GM19452 (cell line): Measurements from ENCODE around the gene SLC25A44.

ENCODE experiments used
- ATAC-seq: cut with Tn5 transposase; IDR thresholded peaks from one replicate; pipeline ENCODE4 v1.9.1; 2021; ENCODE audit not compliant: unreplicated experiment

The SLC25A44 gene

DNA sequence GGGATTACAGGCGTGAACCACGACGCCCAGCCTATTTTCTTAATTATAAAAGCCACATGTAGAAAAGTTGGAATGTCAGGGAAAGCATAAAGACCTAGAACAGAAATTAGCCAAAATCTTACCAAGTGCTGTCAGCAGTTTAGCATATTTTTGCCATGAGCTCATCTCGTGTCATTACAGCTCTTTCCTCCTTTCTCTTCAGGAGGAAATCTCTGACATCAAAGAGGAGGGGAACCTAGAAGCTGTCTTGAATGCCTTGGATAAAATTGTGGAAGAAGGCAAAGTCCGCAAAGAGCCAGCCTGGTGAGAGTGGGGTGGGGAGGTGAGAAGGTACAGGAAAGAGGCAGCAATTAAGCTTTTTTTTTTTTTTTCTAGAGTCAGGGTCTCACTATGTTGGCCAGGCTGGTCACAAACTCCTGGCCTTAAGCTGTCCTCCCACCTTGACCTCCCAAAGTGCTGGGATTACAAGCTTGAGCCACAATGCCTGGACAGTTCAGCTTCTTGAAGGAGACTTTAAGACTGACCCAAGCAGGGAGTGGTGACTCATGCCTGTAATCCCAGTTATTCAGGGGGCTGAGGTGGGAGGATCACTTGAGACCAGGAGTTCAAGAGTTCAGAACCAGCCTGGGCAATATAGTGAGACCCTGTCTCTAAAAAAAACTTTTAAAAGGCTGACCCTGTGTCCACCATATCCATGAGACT lies 39.7 kb downstream of the SLC25A44 start:
- no peak for ATAC-seq

DNA sequence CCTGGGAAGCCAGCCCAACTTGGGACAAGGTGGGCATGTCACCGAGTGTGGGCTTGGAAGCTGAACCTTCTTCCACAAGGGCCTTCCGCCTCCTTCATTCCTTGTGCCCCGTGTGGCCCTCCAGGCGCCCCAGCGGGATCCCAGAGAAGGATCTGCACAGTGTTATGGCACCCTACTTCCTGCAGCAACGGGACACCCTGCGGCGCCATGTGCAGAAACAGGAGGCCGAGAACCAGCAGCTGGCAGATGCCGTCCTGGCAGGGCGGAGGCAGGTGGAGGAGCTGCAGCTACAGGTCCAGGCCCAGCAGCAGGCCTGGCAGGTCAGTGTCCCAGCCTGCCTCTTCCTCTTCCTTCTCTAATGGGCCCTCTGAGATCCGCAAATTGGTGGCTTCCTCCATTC lies 42.3 kb downstream of the SLC25A44 start:
- no peak for ATAC-seq

DNA sequence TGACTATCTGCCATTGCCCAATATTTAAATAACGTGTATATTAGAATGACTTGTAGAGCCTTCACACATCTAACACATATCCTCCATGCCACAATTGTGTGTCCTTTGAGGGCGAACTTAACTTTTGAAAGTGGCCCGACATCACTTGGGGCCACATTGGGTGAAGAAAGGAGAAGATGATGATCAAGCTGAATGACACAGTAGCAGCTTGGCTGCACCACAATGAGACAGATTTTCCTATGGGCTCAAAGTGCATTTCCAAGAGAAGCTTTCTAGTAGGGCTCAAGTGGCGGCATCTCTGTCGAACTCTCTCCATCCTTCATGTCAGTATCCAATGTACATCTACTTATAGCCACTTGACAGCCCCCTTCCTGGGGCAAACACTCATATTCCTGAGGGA lies 44.3 kb downstream of the SLC25A44 start:
- ATAC-seq: no peak

DNA sequence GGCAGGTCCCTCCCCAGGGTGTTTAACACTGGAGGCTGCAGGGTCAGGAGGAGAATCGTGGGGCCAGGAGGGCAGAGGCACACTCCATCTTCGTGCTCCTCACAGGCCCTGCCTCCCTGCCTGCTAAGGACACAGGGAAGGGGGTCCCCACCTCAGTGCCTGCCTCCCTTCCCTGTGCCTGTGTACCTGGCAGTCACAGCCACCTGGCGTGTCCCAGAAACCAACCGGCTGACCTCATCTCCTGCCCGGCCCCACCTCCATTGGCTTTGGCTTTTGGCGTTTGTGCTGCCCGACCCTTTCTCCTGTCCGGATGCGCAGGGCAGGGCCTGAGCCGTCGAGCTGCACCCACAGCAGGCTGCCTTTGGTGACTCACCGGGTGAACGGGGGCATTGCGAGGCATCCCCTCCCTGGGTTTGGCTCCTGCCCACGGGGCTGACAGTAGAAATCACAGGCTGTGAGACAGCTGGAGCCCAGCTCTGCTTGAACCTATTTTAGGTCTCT lies 47.5 kb downstream of the SLC25A44 start:
- no peak for ATAC-seq

DNA sequence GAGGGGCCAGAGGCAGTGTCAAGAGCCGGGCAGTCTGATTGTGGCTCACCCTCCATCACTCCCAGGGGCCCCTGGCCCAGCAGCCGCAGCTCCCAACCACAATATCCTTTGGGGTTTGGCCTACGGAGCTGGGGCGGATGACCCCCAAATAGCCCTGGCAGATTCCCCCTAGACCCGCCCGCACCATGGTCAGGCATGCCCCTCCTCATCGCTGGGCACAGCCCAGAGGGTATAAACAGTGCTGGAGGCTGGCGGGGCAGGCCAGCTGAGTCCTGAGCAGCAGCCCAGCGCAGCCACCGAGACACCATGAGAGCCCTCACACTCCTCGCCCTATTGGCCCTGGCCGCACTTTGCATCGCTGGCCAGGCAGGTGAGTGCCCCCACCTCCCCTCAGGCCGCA lies 48.0 kb downstream of the SLC25A44 start, which contains the start of gene BGLAP:
Gene BGLAP (plus strand): TSS at position 259 of the 400 bp plus-strand sequence. CDS start 48 bp downstream, at position 307.
- no peak for ATAC-seq

DNA sequence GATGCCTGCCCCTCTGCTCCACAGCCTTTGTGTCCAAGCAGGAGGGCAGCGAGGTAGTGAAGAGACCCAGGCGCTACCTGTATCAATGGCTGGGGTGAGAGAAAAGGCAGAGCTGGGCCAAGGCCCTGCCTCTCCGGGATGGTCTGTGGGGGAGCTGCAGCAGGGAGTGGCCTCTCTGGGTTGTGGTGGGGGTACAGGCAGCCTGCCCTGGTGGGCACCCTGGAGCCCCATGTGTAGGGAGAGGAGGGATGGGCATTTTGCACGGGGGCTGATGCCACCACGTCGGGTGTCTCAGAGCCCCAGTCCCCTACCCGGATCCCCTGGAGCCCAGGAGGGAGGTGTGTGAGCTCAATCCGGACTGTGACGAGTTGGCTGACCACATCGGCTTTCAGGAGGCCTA lies 48.8 kb downstream of the SLC25A44 start:
- no peak for ATAC-seq

DNA sequence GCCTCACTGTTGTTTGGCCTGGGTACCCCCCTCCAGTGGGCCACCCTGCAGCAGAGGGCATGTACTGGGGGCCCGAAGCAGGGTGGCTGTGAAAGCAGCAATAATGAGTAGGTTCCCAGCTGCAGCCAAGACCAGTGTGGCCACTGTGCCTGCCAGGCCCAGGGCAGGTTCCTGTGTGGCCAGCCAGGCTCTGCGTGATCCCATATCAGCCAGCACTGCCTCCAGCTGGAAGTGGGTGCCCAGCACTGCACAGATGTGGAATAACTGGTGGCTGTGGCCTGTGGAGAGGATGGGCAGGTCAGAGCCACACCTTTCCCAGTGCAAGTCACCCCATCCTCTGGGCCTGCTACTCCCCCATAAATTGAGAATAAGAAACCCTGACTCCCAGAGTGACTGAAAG lies 50.2 kb downstream of the SLC25A44 start:
- ATAC-seq: no peak

DNA sequence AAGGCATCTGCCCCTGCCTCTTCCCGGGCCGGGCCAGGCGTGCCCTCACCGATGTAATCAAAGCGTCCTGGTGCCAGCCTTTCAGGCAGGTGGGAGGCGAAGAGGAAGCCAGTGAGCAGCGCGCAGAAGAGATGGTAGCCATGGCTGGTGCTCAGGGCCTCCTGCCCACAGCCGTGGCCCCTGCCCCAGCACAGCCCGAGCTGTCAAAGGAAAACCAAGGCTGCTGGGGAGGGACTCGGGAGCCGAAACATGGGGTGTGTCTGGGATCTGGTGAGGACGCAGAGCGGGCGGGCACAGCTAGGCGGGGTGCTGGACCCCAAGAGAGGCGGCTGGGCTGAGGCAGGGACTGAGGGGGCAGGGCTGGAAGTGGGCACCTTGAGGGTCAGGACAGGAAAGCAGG lies 50.8 kb downstream of the SLC25A44 start:
- ATAC-seq: no peak

DNA sequence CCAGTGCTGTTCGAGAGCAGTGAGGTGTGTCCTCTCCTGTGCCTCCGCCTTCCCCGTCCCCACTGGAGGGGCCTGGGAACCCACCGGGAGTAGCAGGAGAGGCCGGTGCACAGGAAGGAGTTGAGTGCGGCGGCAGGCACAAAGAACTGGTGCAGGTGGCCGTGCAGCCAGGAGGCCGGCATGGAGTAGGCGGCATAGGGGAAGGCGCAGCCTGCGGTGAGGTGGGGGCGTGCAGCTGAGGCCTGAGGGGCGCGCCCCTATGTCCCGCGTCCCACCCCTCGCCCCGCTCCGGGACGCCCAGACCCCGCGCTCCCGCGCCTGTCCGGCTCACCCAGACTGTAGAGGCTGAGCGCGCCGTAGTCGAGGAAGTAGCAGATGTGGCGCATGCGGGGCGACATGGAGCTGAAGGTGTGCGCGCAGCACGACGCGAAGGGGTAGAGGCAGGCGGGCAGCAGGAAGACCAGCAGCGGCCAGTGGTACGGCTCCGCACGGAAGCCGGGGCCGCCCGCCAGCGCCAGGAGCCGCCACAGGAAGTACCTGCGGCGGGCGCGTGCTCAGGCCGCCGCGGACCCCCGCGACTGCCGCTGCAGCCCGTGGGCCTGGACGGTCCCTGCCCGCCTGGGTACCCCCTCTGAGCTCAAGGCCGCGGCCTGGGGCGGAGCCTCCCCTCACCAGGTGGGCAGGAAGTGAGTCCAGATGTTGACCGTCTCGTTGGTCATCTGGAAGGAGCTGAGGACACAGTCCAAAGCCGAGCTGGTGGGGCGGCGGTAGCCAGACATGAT lies 51.7 kb downstream of the SLC25A44 start:
- ATAC-seq: no peak

DNA sequence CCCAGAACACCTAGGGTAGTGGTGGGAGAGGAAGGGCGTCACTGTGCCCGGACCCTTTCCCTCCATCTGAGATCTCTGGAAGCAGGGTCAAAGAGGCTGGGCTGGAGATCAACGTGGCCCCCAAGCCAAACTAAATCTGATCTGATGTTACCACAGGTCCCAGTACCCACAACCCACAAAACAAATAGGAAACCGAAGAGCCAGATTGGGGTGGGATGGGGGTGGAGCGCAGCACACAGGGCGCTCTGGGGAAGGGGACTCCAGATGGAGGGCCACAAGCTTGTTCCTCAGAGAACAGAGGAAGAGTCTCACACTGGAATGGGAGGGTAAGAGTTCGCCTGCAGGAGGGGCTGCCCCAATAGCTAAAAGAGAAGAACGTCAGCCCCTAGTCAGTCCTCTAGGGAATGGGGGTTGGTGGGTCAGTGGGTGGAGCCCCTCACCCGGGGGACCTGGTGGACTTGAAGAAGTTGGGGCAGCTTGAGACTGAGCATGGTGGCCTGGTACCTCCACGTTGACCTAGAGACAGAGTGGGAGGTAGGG lies 52.4 kb downstream of the SLC25A44 start:
- no peak for ATAC-seq

DNA sequence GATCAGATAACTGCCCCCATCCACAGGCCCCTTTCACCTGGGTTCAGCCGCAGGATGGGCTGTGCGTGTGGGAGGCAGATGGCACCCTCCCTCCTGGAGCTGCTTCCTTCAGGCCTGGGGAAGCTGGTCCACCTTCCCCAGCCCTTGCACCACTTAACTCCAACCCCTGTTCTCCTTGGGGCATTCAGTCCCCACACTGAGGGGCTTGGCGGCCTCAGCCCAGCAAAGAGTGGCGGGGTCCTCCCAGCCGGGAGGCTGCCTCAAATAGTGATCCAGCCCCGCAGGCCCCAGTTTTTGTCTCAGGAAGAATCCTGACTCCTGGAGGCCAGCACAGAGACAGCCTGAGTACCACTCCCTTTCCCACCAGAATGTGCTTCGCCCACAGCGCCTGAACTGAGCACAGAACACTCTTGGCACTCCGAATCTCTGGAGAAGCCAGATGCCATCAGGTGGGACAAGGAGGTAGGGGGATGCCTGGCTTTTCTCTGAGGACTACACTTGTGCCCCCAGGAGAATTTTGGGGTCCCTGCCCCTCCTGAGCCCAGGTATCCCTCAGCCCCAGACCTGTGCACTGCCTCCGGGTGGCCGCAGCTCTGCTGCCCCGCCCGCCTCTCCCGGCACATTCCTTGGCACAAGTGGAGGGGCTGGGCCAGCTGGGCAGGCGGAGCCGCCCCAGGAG lies 53.0 kb downstream of the SLC25A44 start:
- ATAC-seq: no peak

DNA sequence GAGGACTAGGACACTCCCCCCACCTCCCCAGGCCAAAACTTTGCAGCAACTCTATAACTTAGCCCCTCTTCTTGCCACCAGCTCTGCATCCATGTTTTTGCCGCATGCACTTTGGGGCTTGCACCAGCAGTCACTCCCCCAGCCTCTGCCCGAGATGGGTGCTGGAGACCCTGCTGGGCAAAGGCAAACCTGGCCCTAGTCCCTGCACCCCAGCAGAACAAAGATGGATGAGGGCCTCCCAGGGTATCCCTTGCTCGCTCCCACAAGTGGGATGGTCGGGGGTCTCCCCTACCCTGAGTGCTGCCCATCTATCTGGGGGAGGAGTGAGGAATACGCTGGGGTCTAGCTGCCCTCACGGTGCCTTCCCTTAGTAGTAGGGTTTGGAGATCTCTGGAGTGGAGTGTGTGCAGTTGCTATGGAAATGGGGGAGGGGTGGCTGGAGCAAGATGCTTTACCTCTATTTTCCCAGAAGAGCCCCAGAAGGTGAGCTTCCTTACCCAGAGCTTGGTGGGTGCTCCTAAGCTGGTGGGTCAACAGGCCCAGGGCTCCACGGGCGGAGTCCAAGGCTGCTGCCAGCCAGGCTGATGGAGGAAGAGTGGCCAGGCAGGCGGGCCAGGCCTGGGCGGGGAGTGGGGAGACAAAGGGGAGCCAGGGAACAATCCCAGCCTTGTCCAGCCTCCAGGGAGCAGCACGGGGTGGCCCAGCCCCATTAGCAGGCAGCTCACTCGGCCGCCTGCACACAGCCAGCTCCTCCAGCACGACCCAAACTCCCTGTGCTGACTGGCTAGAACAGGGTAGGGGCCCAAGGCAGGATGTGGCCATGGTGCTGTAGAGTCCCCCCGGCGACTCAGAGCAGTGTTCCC lies 53.8 kb downstream of the SLC25A44 start, which contains the start of gene PAQR6:
Gene PAQR6 (minus strand): TSS at position 597 of the 863 bp plus-strand sequence. CDS start 1,325 bp downstream, outside the sequence.
- no peak for ATAC-seq

DNA sequence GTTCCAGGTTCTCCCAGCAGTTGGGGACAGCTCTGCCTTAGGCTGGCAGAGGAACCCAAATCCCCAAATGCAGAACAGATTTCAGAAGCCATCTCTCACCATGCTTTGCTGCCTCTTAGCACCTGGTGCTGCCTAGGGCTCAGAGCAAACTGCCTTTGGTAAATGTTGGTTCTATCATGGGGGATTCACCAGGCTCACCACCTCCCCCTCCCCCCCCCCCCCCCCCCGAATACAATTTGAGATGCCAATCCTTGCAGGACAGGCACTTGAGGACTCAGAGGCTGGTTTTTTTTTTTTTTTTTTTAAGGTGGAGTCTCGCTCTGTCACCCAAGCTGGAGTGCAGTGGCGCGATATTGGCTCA lies 54.4 kb downstream of the SLC25A44 start:
- ATAC-seq: no peak

DNA sequence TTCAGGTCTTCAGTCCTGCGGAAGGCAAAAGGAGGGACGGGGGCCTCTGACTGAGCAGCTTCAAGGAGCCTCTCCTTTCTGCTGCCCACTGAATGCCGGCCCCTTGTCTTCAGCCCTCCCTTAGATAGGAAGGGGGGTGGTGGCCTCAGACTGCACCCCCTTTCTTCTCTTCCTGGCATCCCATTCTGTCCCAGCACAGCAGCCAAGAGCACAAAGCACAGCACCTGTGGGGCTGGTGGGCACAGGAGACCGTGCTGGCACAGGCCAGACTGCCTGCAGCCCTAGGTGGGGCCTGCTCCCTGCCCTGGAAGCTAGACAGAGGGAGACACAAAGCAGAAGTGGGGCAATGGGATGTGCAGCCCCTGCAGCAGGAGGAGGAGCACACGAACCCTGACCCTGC lies 55.7 kb downstream of the SLC25A44 start:
- no peak for ATAC-seq

DNA sequence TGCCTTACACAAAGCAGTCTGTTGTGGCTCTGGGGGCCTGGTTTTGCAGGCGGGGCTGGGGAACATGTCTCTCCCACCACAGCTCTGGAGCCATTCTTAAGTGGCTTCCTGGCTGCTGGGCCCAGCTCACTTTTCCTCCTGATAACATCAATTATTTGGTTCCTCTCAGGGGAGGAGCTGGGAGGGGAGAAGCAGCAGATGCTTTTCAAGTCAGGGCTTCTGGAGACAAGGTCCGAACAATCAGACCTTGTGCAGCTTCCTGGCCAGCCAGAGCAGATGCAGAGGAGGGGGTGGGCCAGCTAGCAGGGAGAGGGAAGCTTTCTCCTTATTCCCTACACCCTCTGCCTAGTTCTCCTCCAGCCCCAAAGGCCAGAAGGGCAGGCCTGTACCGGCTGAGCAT lies 57.6 kb downstream of the SLC25A44 start:
- ATAC-seq: no peak

DNA sequence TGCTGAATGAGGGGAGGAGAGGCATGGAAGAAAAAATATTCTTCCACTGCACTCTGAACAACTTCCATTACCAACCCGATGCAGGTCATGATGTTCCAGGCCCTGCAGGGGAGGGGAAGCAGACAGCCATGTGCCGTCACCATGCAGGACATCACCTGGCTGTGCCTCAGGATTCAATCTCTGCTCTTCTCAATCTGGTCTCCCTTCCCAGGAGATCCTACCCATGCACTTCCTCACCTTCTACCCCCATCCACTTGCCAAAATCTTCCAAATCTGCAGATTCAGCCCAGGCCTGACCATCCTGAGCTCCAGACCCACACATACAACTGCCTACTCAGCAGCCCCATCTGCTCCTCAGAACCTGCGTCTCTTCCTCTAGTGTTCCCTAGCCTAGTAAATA lies 59.7 kb downstream of the SLC25A44 start:
- no peak for ATAC-seq

DNA sequence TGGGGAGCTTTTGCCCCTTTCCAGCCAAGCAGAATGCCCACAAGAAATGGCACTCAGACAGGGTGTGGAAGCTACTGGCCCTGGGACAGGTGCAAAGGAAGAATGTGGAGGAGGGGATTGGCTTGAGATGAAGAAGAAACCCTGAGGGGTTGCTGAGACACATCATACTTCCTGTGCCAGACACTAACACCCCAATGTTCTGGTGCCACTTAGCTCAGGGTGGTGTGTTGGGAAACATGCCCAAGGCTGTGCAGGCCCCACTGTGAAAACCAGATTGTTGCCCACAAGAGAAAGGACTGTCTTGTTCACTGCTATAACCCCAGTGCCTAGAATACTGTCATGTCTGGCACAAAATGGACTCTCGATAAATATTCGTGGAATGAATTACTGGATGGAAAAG lies 63.8 kb downstream of the SLC25A44 start:
- ATAC-seq: no peak

DNA sequence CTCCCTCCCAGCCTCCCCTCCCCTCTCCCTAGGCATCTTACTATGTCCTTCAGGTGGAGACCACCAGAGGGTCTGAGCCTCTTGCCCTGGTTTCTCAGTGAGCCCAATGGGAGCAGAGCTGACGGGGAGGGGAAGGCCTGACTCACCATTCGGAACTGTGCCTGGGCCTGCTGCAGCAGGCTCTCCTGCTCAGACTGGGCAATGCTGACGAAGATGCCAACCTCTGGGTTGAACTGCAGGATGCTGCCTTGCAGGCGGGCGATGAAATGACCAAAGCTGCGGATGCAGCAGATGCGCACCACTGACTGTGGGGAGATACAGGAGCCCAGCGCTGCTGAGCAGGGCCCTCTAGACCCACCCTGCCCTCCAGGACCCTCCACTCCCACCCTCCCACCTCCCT lies 65.0 kb downstream of the SLC25A44 start:
- ATAC-seq: no peak

DNA sequence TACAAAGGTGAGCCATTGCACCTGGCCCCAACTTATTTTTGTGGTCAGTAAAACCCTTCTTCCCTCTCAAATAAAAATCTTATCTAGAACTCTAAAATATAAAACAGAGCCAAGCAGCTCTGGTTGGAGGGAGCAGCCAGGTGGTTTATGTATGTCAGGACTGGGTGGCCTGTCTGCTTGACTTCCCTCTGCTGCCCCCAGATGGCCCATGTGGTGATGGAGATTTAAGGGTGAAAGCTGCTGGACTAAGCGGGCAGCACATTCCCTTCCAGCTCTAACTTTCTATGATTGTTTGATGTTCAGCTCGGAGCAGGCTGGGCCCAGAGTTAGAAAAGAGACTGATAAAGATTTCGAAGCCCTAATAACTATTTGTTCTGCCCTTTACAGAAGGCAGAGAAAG lies 65.9 kb downstream of the SLC25A44 start:
- no peak for ATAC-seq

DNA sequence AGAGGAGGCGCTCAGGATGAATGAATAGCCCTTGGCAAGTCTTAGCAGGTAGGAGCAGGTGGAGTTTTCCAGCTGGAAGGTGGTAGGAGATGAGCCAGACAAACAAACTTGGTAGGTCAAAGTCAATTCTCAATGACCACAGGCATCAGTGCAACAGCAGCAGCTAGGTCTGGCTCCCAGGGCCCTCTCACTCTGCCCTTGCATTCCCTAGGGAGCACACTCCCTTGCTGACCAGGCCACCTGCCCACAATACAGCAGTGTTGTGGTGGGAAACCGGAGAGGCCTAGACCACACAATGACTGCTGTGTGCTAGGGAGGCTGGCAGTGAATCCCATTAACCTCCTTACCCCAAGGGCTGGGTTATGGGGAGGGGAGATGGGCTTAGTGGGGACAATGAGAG lies 67.0 kb downstream of the SLC25A44 start:
- no peak for ATAC-seq
